Chondrocyte (in vitro differentiated cells): ENCODE measurements around the gene TXNL4A. TPM values are rescaled to one million over a fixed set of nuclear protein-coding genes. Genes with fewer than 3 reads are reported as not detected.

ENCODE experiments used
- DNase-seq: peaks from one replicate; pipeline ENCODE4 v3.0.0; 2021; ENCODE audit warnings: mixed read lengths, low spot score
- H3K27ac Mint-ChIP-seq: one replicate; pipeline ENCODE4 v1.8.0; 2021; ENCODE audit warnings: mild to moderate bottlenecking, moderate library complexity, mixed read lengths; ENCODE audit not compliant: unreplicated experiment
- H3K27me3 Mint-ChIP-seq: 2 replicates; pipeline ENCODE4 v1.8.0; 2021; ENCODE audit warnings: low read depth, mixed read lengths
- H3K36me3 Mint-ChIP-seq: 2 replicates; pipeline ENCODE4 v1.8.0; 2021; ENCODE audit warnings: low read depth, mixed read lengths
- H3K4me1 Mint-ChIP-seq: 2 replicates; pipeline ENCODE4 v1.8.0; 2021; ENCODE audit warnings: low read depth, mild to moderate bottlenecking, mixed read lengths
- H3K4me3 Mint-ChIP-seq: one replicate; pipeline ENCODE4 v1.8.0; 2021; ENCODE audit warnings: mild to moderate bottlenecking, moderate library complexity, mixed read lengths; ENCODE audit not compliant: unreplicated experiment
- H3K9me3 Mint-ChIP-seq: 2 replicates; pipeline ENCODE4 v1.8.0; 2021; ENCODE audit warnings: low read depth, mixed read lengths
- total RNA-seq: library from RNA; stranded (reverse); gene quantifications from 3 replicates; pipeline ENCODE4 v1.2.1, GENCODE V29; 2021
- TF ChIP-seq, protein P1 (sequence below): fragments of 200-600 bp; sonication (generic); IDR thresholded peaks from 2 replicates; pipeline ENCODE4 v1.5.0; 2021; ENCODE audit warnings: antibody characterized with exemption, mild to moderate bottlenecking, moderate library complexity

TXNL4A gene
- total RNA-seq, 1 donor from 2014 or later = 143 TPM

DNA sequence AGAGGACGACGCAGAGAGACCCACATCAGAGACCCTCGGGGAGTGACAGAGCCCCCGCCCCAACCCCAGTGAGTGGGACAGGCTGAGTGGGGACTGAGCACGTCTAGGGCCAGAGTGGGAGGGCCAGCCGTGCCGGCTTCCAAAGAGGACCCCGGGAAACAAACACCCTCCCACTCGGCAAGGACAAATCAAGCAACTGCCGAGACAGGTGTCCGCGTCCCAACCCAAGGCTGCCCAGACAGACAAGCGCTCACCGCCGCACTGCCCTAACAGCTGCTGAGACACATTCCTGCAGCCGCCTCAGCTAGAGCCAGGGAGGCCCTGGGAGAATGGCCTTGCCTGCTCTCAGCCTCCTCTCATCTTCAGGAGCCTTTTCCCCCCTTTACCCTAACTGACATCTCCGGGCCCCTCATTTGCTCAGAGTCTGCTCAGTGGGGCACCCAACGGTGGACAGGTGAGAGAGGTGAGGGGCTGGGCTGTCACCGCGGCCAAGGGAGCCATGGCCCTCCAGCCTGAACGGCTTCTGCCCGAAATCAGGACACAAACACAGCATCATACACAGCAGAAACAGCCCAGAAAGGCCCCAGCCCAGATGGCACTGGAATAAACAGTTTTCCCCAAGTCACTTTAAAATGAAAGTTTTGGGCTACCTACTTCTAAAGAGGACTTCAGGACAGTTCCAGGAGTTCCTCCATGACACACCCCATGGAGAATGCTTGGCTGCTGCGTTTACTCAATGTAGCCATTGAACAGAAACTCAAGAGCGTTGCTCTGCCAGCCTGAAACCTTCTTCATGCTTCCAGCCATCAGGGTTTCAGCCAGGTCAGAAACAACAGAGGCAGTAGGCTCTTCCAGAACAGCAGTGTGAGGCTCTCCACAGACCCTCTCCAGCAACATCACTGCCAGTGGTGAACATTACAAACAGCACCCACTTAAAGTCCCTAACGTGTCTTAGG lies 60.5 kb downstream of the TXNL4A start:
- TF ChIP-seq, protein P1, sequence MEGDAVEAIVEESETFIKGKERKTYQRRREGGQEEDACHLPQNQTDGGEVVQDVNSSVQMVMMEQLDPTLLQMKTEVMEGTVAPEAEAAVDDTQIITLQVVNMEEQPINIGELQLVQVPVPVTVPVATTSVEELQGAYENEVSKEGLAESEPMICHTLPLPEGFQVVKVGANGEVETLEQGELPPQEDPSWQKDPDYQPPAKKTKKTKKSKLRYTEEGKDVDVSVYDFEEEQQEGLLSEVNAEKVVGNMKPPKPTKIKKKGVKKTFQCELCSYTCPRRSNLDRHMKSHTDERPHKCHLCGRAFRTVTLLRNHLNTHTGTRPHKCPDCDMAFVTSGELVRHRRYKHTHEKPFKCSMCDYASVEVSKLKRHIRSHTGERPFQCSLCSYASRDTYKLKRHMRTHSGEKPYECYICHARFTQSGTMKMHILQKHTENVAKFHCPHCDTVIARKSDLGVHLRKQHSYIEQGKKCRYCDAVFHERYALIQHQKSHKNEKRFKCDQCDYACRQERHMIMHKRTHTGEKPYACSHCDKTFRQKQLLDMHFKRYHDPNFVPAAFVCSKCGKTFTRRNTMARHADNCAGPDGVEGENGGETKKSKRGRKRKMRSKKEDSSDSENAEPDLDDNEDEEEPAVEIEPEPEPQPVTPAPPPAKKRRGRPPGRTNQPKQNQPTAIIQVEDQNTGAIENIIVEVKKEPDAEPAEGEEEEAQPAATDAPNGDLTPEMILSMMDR = no peak
- DNase-seq = peak; percentile 91
- Mint-ChIP-seq H3K36me3 (peaks cover 42% of the 10 kb centered on the region), H3K4me3 (no peak overlapping the region), H3K27ac (no peak overlapping the region), H3K27me3 (no peaks in the 10 kb centered on the region), H3K4me1 (no peaks in the 10 kb centered on the region), H3K9me3 (peaks cover 29% of the 10 kb centered on the region)

DNA sequence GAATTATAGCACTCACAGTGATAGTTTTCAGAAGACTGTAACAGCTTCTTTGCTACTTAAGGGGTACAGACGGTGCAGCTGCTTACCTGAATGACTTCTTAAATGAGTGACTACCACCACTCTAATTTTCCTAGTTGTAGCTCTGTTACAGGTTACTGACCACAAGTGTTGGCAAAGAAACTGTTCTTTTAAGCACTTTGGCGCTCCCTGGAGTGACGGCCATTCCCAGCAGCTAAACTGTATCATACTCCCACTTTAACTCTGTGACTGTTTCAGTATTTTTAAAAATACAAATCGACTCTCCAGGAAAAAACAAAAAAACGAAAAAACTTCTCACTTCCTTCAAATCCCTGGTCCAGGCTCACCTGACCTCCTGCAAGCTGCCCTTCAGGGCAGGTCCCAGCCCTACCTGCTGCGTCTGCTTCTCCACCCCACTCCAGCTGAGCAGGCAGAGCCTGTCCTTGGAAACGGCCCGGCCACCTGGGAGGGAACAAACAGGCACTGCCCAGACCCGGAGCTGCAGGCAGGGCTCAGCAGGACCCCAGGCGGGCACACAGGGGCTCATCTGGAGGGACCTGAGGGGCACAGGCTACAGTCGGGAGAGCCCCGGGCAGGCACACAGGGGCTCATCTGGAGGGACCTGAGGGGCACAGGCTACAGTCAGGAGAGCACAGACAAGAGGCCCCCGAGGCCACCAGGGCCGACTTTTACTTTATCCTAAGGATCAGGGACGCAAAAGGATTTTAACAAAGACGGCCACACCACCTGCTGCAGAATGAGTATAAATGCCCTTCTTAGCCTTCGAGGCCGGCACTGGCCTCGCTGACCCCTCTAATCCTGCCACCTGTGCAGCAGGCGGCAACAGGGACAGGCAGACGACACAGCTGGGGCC lies 61.4 kb downstream of the TXNL4A start:
- peak; percentile 91 for DNase-seq

GRCh38 chr18:79926306-79926705 lies 62.1 kb downstream of the TXNL4A start:
- Mint-ChIP-seq H3K27me3 (no peaks in the 10 kb centered on the region), H3K9me3 (peaks cover 18% of the 10 kb centered on the region), H3K4me3 (no peak overlapping the region), H3K27ac (no peak overlapping the region), H3K36me3 (peaks cover 31% of the 10 kb centered on the region), H3K4me1 (no peaks in the 10 kb centered on the region)
- DNase-seq = peak; percentile 56
- TF ChIP-seq, protein P1 = no peak

More for the DNA sequence above, 61.4 kb downstream of the TXNL4A start:
- no peaks in the 10 kb centered on the region for H3K4me1 Mint-ChIP-seq
- H3K27ac Mint-ChIP-seq = no peak overlapping the region
- no peaks in the 10 kb centered on the region for H3K27me3 Mint-ChIP-seq
- TF ChIP-seq, protein P1 = no peak
- H3K36me3 Mint-ChIP-seq = peaks cover 33% of the 10 kb centered on the region
- H3K4me3 Mint-ChIP-seq = no peak overlapping the region
- H3K9me3 Mint-ChIP-seq = peaks cover 21% of the 10 kb centered on the region

GRCh38 chr18:79924814-79925731 lies 63.3 kb downstream of the TXNL4A start:
- H3K4me3 Mint-ChIP-seq = no peak overlapping the region
- TF ChIP-seq, protein P1 = no peak
- no peaks in the 10 kb centered on the region for H3K4me1 Mint-ChIP-seq
- H3K9me3 Mint-ChIP-seq = peaks cover 13% of the 10 kb centered on the region
- peak overlapping the region; percentile 22 for H3K27ac Mint-ChIP-seq
- peaks cover 27% of the 10 kb centered on the region for H3K36me3 Mint-ChIP-seq
- DNase-seq = peak; percentile 62
- H3K27me3 Mint-ChIP-seq = no peaks in the 10 kb centered on the region
